AG08395 (cell line): ENCODE results near the gene CELA3A.
"Not testable (repeated sequence)": the region's sequence is repeated elsewhere in the genome, so short reads cannot be mapped to it uniquely, and the experiment has no call there.

ENCODE experiments used
- DNase-seq: peaks from one replicate; pipeline ENCODE4 v3.0.0; 2012; ENCODE audit warnings: mixed read lengths, low spot score

Gene CELA3A

DNA sequence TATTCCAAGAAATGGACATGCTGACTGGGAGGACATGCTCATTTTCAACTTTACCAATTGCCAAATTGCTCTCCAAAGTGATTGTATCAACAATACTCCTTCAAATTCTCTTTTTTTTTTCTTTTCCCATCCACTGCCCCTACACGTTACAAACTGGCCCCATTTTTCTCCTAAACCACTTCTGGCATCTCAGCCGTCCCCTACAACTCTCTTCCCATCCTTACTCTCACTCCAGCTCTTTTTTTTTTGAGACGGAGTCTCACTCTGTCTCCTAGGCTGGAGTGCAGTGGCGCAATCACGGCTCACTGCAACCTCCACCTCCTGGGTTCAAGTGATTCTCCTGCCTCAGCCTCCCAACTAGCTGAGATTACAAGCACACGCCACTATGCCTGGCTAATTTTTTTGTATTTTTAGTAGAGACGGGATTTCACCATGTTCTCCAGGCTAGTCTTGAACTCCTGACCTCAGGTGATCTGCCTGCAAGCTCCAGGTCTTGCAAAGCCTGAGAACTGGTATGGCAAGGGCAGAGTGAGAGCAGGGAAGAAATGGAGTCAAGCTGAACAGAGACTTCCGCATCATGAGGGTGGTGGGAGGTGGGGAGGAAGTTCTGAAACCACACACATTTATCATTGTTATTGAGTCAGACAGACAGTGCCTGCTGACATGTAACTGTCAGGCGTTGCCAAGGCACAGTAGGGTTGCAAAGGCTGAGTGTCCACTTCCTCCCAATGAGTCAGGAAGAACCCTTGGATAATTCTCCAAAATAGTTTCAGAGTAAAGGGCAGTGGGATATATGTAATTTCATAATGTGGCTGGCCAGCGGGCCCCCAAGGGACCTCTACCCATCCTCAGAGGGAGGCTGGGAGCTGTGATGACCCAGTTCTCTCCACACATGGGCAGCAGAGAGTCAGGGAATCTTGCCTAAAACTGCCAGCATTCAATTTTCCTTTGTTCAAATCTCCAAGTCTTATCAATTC lies 17.4 kb downstream of the CELA3A start:
- DNase-seq, result peak; percentile 85

GRCh38 chr1:22021061-22021460 lies 19.6 kb downstream of the CELA3A start:
- no peak for DNase-seq

DNA sequence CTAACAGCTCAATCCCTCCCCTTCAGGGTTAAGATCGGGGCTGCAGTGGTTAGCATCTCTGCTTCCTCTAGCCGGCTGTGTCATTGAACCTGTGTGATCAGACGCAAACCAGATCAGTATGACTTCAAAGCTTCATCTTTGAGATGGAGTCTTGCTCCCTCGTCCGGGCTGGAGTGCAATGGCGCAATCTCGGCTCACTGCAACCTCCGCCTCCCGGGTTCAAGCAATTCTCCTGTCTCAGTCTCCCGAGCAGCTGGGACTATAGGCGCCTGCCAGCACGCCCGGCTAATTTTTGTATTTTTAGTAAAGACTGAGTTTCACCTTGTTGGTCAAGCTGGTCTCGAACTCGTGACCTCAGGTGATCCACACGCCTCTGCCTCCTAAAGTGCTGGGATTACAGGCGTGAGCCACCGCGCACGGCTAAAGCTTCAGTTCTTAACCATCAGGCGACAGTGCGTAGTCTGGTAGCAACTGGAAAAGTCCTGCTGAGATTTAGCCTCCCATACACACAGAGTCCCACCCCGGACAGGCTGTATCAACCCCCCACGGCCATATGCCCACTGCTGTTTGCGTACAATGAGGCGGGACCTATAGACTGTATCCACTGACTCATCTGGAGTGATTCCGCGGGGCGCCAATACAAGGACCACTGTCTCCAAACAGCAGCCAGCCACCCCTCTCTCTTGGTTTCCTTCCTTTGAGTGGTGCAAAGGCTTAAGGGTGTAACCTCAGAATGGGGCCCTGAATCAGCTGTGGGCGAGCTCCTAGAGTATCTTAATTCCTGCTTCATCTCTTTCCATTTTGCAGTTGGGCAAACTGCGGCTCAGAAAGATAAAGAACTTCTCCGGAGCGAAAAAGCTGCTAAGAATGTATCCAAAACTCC lies 23.3 kb downstream of the CELA3A start:
- peak; percentile 57 for DNase-seq

DNA sequence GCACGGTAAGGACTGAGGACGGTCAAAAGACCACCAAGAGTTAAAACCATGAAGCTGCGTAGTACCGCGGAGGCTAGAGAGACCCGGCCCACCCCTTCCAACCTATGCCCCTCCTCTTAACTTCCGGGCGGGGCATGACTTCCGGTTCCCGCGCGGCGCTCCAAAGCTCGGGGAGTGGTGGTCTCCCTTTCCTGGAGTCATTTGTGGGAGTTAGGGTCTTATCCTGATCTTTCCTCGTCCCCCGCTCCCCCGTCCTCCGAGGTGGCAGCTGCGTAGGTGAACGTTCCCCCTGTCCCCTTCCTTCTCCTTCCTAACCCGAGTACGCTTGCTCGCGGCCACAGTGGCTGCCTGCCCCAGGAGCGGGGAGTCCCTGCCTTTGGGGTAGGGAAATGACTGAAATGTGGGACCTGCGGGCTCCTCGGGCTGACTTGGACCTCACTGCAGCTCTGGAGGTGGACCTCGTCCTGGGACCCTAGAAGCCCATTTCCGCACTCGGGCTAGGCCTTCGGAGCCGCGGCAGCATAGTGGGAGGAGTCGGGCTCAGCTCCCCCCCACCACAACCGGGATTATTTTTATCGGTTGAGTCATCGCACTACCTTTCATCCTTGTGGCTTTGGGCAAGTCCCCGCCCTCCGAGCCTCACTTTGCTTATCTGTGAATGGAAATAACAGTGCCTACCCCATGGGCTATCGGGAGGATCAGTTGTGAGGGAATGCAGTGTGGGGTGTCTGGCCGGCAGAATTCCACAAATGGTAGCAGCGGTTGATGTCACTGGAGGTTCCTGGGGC lies 24.1 kb downstream of the CELA3A start:
- DNase-seq, result peak; percentile 87

- no peak for DNase-seq
Observed at GRCh38 chr1:22026924-22027289, 25.4 kb downstream of the CELA3A start.

DNA sequence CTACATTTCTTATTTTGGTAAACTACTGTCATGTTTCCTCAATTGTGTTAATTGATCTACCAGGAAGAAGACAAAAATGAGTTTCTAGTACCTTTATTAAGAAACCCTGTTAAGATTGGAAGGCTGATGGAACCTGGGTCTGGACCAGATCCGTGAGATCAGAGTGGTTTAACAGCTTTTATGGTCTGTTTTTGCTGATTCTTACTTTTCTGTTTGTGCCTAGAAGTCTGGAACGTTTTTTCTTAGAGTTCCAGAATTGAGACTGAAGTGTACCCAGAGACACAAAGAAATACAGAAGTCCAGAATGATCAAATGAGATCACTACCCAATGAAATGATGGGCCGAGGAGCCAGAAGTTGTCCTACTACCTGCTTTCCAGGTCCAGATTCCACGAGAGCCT lies 28.6 kb downstream of the CELA3A start:
- no peak for DNase-seq

GRCh38 chr1:22030473-22030872 lies 29.0 kb downstream of the CELA3A start:
- no peak for DNase-seq

- DNase-seq, result no peak
Observed at GRCh38 chr1:22031214-22031962, 29.9 kb downstream of the CELA3A start.

- not testable (repeated sequence) for DNase-seq
Observed at GRCh38 chr1:22034834-22035233, 33.4 kb downstream of the CELA3A start.

DNA sequence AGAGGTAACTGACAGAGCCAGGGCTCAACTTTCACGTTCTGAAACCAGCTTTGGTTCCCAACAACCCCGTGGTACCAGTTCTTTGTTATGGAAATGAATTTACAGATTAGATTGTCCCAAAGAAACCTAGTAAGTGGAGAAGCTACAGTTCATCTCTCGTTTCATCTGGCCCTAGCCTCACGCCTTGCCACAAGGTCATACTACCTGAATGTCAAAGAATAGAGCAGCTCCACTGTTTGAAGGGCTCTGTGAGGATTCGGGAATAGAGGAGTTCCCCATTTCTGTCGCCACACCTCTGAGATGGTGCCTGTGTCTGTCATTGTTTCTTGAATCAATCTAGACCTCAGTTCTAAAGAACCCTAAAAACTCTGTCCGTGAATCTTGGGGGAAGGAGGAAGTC lies 36.1 kb downstream of the CELA3A start:
- DNase-seq, result no peak

DNA sequence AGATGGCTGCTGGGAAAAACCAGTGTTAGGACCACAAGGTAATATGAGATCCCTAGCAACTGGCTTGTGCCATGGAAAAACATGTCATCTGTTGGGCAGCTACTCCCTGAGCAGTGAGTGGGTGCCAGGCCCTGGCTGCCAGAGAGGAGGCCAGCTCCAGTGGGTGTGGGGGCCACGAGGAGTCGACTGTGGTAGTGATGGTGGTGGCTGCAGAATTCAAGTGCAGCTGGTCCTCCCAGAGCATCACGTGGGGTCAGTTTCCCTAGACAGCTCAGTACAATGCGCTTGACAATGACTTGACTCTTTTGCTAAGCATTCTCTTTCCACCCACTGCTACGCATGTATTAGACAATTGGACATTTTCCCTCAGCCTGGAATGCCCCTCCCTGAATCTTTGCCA lies 36.6 kb downstream of the CELA3A start:
- no peak for DNase-seq

DNA sequence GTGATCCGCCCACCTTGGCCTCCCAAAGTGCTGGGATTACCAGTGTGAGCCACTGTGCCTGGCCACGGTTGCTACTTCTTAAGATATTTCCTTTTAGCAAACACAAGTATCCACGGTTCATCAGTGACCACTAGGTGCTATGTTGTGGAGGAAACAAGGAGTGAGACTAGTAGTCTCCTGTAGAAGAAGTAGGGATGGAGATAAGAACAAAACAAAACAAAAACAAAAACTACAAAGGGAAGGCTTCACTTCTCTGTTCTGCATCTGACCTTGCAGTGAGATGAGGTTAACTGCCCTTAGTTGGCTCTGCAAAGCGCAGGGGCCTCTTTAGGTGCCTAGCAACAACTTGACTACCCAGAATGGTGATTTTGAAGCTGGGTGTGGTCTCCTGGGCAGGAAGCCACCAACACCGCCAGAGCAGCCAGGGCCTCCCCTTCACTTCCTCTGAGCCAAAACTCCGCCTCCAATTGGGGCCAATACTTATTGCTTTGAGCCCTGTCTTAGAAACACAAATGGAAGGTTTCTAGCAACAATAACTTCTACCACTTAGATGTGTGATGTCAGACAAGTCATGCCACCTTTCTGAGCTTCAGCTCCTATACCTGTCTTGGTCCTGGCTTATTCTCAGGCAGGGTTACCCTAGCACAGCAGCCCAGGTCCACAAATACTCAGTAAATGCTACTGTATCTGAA lies 38.3 kb downstream of the CELA3A start:
- DNase-seq, result peak; percentile 55

GRCh38 chr1:22040286-22040623 lies 38.8 kb downstream of the CELA3A start:
- no peak for DNase-seq

DNA sequence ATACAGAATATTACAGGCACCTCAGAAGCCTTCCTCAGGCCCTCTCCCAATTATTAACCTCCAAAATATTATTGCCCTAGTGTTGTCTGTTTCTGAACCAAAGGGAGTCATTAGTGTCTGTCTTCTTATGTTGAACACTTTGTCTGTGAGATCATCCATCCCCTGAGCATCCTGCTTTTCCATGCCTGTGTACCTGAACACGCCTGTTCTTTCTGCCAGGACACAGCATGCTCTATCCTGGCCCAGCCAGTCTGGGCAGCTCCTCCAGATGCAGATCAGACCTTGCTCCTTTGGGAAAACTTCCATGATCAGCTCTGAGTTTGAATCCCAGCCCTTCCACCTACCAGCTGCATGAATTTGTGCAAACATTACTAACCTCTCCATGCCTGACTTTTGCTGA lies 40.0 kb downstream of the CELA3A start:
- no peak for DNase-seq

DNA sequence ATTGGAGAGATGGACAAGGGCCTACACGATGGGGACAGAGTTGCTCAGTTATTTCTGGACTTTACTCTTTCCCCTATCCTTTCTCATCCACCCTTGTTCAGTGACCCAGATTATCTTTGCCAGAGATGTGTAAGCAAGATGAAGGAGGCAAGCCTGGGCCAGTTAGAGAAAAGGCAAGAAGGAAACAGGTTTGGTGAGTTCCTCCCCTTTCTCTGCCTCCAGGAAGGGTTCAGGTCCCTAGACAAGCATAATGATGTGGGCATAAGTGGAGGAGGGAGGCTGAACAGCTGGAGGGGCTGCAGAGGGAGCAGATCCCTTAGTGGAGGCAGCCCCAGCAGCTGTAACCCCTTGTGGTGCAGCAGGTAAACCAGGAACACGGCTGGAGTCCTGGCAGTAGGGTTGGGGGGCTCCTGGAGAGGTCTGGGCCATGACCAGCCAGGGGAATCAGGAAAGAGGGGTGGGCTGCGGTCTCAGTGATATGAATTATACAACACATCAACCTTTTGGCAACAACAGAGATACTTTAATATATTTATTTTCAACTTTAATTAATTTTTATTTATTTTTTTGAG lies 41.8 kb downstream of the CELA3A start:
- no peak for DNase-seq

GRCh38 chr1:22044690-22045420 lies 43.4 kb downstream of the CELA3A start:
- DNase-seq, result peak; percentile 30

GRCh38 chr1:22045604-22046228 lies 44.3 kb downstream of the CELA3A start:
- DNase-seq, result no peak

GRCh38 chr1:22048351-22049192 lies 47.1 kb downstream of the CELA3A start:
- peak; percentile 21 for DNase-seq
